Keratinocyte (primary cell): ENCODE results near the gene PDE11A. TPM values are rescaled to one million over a fixed set of nuclear protein-coding genes. Genes with fewer than 3 reads are reported as not detected.

Source experiments
- DNase-seq: peaks from one replicate; pipeline ENCODE4 v3.0.0-alpha.2; 2011; ENCODE audit warnings: low read depth, missing footprints, low spot score
- FAIRE-seq: peaks from 2 replicates; lab custom pipeline; 2011; peaks lifted over from hg19 to GRCh38; lab: Jason Lieb, UNC
- H2AFZ ChIP-seq: 2 replicates; pipeline ENCODE4 v1.6.0; 2012; ENCODE audit warnings: low read length, control low read depth, inconsistent platforms; ENCODE audit not compliant: control insufficient read depth
- H3K27ac ChIP-seq: 2 replicates; pipeline ENCODE4 v1.5.1; 2011; ENCODE audit warnings: low read length; ENCODE audit not compliant: control insufficient read depth, insufficient read depth
- H3K27me3 ChIP-seq: 3 replicates; pipeline ENCODE4 v1.6.0; 2011; ENCODE audit warnings: low read length; ENCODE audit not compliant: control insufficient read depth, insufficient read depth; ENCODE audit errors: extremely low read depth
- H3K36me3 ChIP-seq, 2 experiments: 2 replicates in 1 of 2; 3 replicates in 1 of 2; pipeline ENCODE4 v1.5.1; 2011; ENCODE audit warnings: low read length in 2 of 2, mild to moderate bottlenecking in 1 of 2; ENCODE audit not compliant: control insufficient read depth in 2 of 2, insufficient read depth in 2 of 2; ENCODE audit errors: extremely low read depth in 1 of 2
- H3K4me1 ChIP-seq: 3 replicates; pipeline ENCODE4 v1.5.1; 2011; ENCODE audit warnings: low read length; ENCODE audit not compliant: control insufficient read depth, insufficient read depth; ENCODE audit errors: extremely low read depth
- H3K4me2 ChIP-seq: 3 replicates; pipeline ENCODE4 v1.6.0; 2011; ENCODE audit warnings: low read depth, low read length; ENCODE audit not compliant: control insufficient read depth, insufficient read depth; ENCODE audit errors: extremely low read depth
- H3K4me3 ChIP-seq, 3 experiments: fragments of 200-600 bp in 1 of 3; sonication (generic) in 1 of 3; 2 replicates in 2 of 3; 3 replicates in 1 of 3; pipeline ENCODE4 v1.5.1; 2011 to 2016; ENCODE audit warnings: low read length in 3 of 3, mild to moderate bottlenecking in 3 of 3, control low read depth in 2 of 3, inconsistent platforms in 1 of 3, low read depth in 1 of 3, mixed read lengths in 1 of 3, mixed run types in 1 of 3, moderate library complexity in 1 of 3; ENCODE audit not compliant: control insufficient read depth in 2 of 3, insufficient read depth in 2 of 3; ENCODE audit errors: extremely low read depth in 1 of 3
- H3K79me2 ChIP-seq: 2 replicates; pipeline ENCODE4 v1.6.0; 2012; ENCODE audit warnings: low read length; ENCODE audit not compliant: control insufficient read depth, insufficient read depth
- H3K9ac ChIP-seq: 3 replicates; pipeline ENCODE4 v1.6.0; 2011; ENCODE audit warnings: low read length; ENCODE audit not compliant: control insufficient read depth, insufficient read depth; ENCODE audit errors: extremely low read depth
- H3K9me1 ChIP-seq: 3 replicates; pipeline ENCODE4 v1.6.0; 2011; ENCODE audit warnings: low read length; ENCODE audit not compliant: control insufficient read depth, insufficient read depth; ENCODE audit errors: extremely low read depth
- H3K9me3 ChIP-seq: 2 replicates; pipeline ENCODE4 v1.5.1; 2012; ENCODE audit warnings: low read depth, low read length; ENCODE audit not compliant: control insufficient read depth
- H4K20me1 ChIP-seq: 3 replicates; pipeline ENCODE4 v1.6.0; 2011; ENCODE audit warnings: low read length; ENCODE audit not compliant: control insufficient read depth, insufficient read depth; ENCODE audit errors: extremely low read depth
- CTCF ChIP-seq, 3 experiments: IDR thresholded peaks in 1 of 3; conservative IDR thresholded peaks in 1 of 3; optimal IDR thresholded peaks in 1 of 3; 2 replicates in 2 of 3; 3 replicates in 1 of 3; pipeline versions ENCODE3 to v1.5.1; 2011; ENCODE audit warnings: low read length in 3 of 3, mild to moderate bottlenecking in 3 of 3, moderate library complexity in 2 of 3, control low read depth in 1 of 3, inconsistent platforms in 1 of 3; ENCODE audit not compliant: insufficient read depth in 2 of 3; ENCODE audit errors: extremely low read depth in 1 of 3
- EZH2 ChIP-seq: IDR thresholded peaks from one replicate; pipeline ENCODE4 v1.6.1; 2012; ENCODE audit warnings: inconsistent platforms, mild to moderate bottlenecking, low read length, moderate library complexity
- dilution Hi-C: fragments of 300-500 bp; cut with MboI; formaldehyde crosslinking; loops from one replicate; pipeline ENCODE4 v1.7.0; 2020; ENCODE audit warnings: low sequenced_read_pairs; ENCODE audit not compliant: extremely low pct_ligation_motif_present
- polyA plus RNA-seq, 5 experiments: library from polyadenylated mRNA; depleted of rRNA in 3 of 5; stranded (reverse) in 3 of 5; stranded (forward) in 1 of 5; unstranded in 1 of 5; fragments of >200 nt; gene quantifications; 1 replicate in 1 of 5; 2 replicates in 3 of 5; 3 replicates in 1 of 5; pipeline versions ENCODE4 v1.2.1 to v1.2.3, GENCODE V29; 2011 to 2012; ENCODE audit warnings: missing spikeins in 2 of 5, low read depth in 1 of 5, low replicate concordance in 1 of 5
- small RNA-seq, 3 experiments: library from RNA; depleted of rRNA; stranded (forward); fragments of <200 nt; gene quantifications; one replicate each; pipeline ENCODE3, GENCODE V24; 2012; ENCODE audit warnings: low read depth in 3 of 3, low replicate concordance in 1 of 3; ENCODE audit not compliant: insufficient read length in 3 of 3

The PDE11A gene
- polyA plus RNA-seq, 1 donor (not counting 4 experiments of a cell fraction or from before 2014, with no cell fraction given) = 0.01 TPM

DNA sequence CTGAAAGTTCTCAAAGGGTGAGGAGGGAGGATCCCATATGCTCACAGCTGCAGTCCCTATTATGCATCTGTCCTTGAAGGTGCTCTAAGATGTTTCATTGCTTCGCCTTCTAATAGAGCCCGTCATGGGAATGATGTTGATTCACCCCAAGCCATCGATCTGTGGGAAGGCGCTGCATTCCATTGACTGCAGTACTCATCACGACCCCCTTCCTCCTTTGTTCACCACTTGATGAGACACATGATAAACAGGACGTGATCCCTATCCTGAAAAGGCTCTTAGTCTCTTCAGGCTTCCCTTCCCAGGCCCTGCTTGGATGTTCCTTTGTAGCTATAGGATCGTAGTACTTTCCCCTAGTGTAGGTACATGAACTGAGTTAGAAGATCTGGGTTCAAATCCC lies 498.2 kb downstream of the PDE11A start:
- FAIRE-seq = no peak
- Histone ChIP-seq H3K27me3 (no peaks in the 10 kb centered on the region), H3K27ac (no peak overlapping the region), H3K36me3 (no peaks in the 10 kb centered on the region), H3K9me1 (no peaks in the 10 kb centered on the region), H3K9ac (no peak overlapping the region), H3K9me3 (no peaks in the 10 kb centered on the region), H3K4me2 (no peak overlapping the region), H3K79me2 (no peaks in the 10 kb centered on the region), H3K4me3 (no peak overlapping the region), H2AFZ (no peak overlapping the region), H4K20me1 (no peaks in the 10 kb centered on the region), H3K4me1 (no peaks in the 10 kb centered on the region)
- TF ChIP-seq EZH2 (no peak), CTCF (optimal IDR thresholded peaks at IDR 0.05 in 1 of 3, IDR thresholded peaks at IDR 0.05 in 1 of 3, conservative IDR thresholded peaks at IDR 0.05 in 1 of 3; ENCODE audit: extremely low read depth in 1 of 3, insufficient read depth in 2 of 3, low read length in 3 of 3) (no peak)
- DNase-seq = no peak
- dilution Hi-C loops = no loop called here

Small RNAs within 50 kb of the gene (small RNA-seq; reads per million reads assigned to genes)
- gene AC011998.1 (0 reads per million in 3 experiments), gene RNU6-629P (0 to 0.25 (median 0) reads per million in 3 experiments)

Other genes with a start within 250 kb of the PDE11A start
- 11.2 to 19.1 TPM (median 12.0 TPM) in 3 replicates for gene RBM45, start 39.7 kb upstream of the PDE11A start, polyA plus RNA-seq
- gene OSBPL6, start 121.7 kb upstream of the PDE11A start, polyA plus RNA-seq = 8.2 to 11.6 TPM (median 10.1 TPM) in 3 replicates